Measurements from ENCODE around the gene GNGT1. TPM values are rescaled to one million over a fixed set of nuclear protein-coding genes. Genes with fewer than 3 reads are reported as not detected.

The GNGT1 gene
- total RNA-seq, 1 experiment from 2014 or later: 0.20 TPM

- H4K20me1 ChIP-seq (ENCODE audit: control insufficient read depth, insufficient read depth, insufficient read length): no peaks in the 10 kb centered on the region
- no peaks in the 10 kb centered on the region for H3K79me1 ChIP-seq (ENCODE audit: insufficient read depth, low read depth, low read length, poor library complexity, severe bottlenecking)
- no peak overlapping the region for H3K23ac ChIP-seq (ENCODE audit: insufficient read length, low read depth, low read length)
- H3K14ac ChIP-seq (ENCODE audit: insufficient read depth, low read length): no peak overlapping the region
- H3K27me3 Mint-ChIP-seq (ENCODE audit: low read depth): no peaks in the 10 kb centered on the region
- H4K8ac ChIP-seq (replicated peaks; ENCODE audit: insufficient read length, low read depth, low read length): no peak overlapping the region
- H2BK15ac ChIP-seq (ENCODE audit: low read depth, low read length): no peak overlapping the region
- no peak overlapping the region for H3T11ph ChIP-seq (ENCODE audit: low read length)
- no peak overlapping the region for H3K18ac ChIP-seq (ENCODE audit: insufficient read length, low read depth, low read length)
- no peak overlapping the region for H3K4me3 Mint-ChIP-seq
- no peak overlapping the region for H3K9ac ChIP-seq (ENCODE audit: extremely low read depth, insufficient read length, low read length)
- H3K36me3 Mint-ChIP-seq (ENCODE audit: insufficient read depth in 1 of 3, low read depth in 3 of 3): no peaks in the 10 kb centered on the region; a peak in 1 of 7 replicates
- no peak overlapping the region for H2BK5ac ChIP-seq (ENCODE audit: insufficient read length, low read length)
- DNase-seq: no peak
- no peaks in the 10 kb centered on the region for H3K4me1 ChIP-seq (ENCODE audit: insufficient read depth, low read length)
- no peak for TF ChIP-seq CTCF (conservative IDR thresholded peaks at IDR 0.05)
- no peak overlapping the region for H3K56ac ChIP-seq (ENCODE audit: insufficient read length, low read depth, low read length)
- H3K4me2 ChIP-seq (ENCODE audit: insufficient read depth, insufficient read length, low read length): no peak overlapping the region
- no CpG with 5 or more reads among the region's 3 CpGs for WGBS (ENCODE audit: extremely low coverage, insufficient read length, low lambda C conversion rate)
- H2BK120ac ChIP-seq (ENCODE audit: low read depth, low read length, poor library complexity, severe bottlenecking): no peak overlapping the region
- no peak overlapping the region for H4K5ac ChIP-seq (ENCODE audit: insufficient read length, low read depth, low read length)
- no peaks in the 10 kb centered on the region; a peak in 1 of 4 replicates for H3K4me1 Mint-ChIP-seq
- H3K79me2 ChIP-seq (ENCODE audit: insufficient read depth, low read length): no peaks in the 10 kb centered on the region
- H2AK5ac ChIP-seq (ENCODE audit: insufficient read length, low read length): no peak overlapping the region
- H3K9me3 Mint-ChIP-seq: no peaks in the 10 kb centered on the region
- H2BK20ac ChIP-seq (ENCODE audit: low read depth, low read length, poor library complexity, severe bottlenecking): no peak overlapping the region
- H3K23me2 ChIP-seq (ENCODE audit: insufficient read length, low read depth, low read length, poor library complexity, severe bottlenecking): no peaks in the 10 kb centered on the region
- H3K9me3 ChIP-seq (ENCODE audit: control insufficient read depth, low read depth, low read length): no peaks in the 10 kb centered on the region
- no peak overlapping the region for H3K4ac ChIP-seq (ENCODE audit: low read depth, low read length)
- H4K91ac ChIP-seq (ENCODE audit: insufficient read length, low read depth, low read length): no peak overlapping the region
- H3K27me3 ChIP-seq (ENCODE audit: insufficient read depth, low read length): no peaks in the 10 kb centered on the region
- no peak overlapping the region for H2BK12ac ChIP-seq (ENCODE audit: insufficient read length, low read depth, low read length)
- H2AFZ ChIP-seq (ENCODE audit: low read length): no peak overlapping the region
- H3K27ac ChIP-seq (ENCODE audit: insufficient read length, low read depth, low read length): no peak overlapping the region
- H3K27ac Mint-ChIP-seq: no peak overlapping the region
Measured at GRCh38 chr7:93866886-93867285, 39.5 kb upstream of the GNGT1 start.

All from H9 (cell line).